ENCODE results near the gene PXDC1.
A peak's percentile ranks its signal among the peaks of the same experiment; 100 is the strongest.
"Not testable (repeated sequence)": the region's sequence is repeated elsewhere in the genome, so short reads cannot be mapped to it uniquely, and the experiment has no call there.

The PXDC1 gene

DNA sequence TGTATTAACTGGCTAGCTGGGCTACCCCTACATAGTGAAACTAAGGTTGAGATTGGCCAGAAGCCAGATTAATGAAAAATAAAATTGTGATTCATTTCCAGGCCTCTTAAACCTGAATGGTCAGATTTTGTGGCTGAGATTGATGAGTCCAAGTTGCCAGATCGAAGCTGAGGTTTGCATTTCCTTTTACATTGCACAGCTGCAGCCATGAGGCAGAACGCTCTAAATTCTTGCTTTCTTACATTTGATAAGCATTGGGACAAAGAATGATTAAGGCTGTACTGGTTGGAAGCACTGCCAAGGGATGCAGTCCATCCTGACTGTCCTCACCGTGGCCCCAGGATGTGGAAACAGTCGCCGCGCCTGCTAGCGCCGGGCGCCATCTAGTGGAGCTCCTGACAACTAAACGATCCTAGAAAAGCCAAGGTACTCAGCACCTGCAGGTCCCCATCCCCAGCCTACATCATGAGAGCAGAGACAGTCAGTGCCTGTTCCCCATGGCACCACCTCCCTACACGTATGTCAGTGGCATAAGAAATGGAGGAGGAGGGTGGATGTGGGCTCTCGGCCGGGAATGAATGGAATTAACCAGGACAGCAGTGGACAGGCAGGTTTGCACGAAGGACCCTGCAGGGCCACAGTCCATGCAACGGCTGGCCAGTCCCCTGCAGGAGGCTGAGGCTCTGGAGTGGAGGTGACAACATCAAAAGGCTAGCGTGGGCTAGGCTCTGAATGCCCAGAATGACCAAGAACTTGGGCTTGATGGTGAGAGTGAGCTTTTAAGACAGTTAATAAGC is 19.0 kb downstream of the PXDC1 start:
- peak; percentile 28 to 53 for DNase-seq (ENCODE audit: low read depth in 2 of 2)

DNA sequence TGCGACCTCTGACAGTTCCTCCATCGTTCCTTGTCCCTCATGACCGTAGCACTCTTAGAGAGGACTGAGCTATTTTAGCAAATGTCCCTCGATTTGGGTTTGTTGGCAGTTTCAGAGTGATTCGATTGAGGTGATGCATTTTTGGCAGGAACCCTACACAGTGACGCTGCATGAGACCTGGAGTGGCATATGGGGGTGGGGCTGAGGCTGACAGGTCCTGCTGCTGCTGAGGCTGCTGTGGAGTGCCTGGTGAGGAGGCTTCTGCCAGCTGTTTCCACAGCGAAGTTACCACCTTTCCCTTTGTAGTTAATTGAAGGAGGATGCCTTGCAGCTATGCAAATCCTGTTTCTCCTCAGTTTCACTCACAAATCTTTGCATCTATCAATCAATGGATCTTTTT is 19.8 kb downstream of the PXDC1 start:
- DNase-seq (ENCODE audit: low read depth in 2 of 2), result no peak

DNA sequence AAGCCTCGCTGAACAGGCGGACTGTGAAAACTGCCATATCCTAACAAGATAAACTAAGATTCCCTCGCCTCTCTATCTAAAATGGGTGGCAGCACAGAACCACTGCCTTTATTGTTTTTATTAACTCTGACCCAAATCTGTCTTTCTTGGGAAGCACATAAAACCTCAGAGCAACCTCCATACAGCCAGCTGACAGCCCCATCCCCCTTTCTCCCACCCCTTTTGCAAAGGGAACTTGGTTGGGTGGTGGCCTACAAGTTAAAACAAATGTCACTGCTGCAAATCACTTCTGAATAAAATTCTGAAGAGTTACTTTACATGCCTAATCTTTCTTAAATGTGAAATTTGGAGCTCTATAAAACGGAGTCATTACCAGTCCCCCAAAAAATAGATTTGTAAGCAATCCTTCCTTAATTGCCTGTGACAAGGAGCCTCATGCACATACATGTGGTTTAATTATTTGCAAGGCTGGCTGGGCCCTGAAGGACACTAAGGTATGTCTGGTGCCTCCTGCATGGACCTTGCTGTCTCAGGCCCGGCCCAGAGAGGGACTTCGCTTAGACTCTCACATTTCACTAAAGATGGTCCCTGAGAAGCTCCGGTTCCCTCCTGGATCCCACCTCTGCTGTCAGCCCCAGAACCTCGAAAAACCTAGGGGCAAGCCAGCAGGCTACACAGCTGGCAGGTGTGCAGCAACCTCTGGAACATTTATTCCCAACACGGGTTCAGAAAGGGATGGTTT is 21.7 kb downstream of the PXDC1 start:
- no peak for DNase-seq (ENCODE audit: low read depth in 2 of 2)

DNA sequence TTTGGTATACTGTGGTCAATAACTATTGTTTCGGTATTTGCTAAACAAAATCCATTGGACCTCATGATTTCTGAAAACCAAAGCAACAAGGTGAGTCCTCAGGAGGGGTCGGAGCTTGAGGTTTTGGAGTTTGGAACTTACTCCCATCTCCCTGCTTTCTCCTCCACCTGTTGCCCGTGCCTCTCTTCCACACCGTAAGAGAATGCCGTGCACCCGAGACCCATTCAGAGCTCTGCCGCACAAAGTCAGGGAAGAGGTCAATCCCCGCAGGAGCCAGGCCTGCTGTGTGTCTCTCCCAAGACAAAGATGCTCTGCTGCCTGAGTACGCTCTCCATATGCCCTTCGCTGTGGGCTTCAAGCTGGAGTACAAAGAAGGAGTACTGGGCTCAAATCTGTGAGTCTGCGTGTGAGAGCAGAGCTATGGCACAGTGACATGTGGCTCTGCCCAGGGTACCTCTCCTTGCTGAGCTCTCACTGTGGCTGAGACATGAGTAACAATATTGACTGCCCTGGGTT is 23.9 kb downstream of the PXDC1 start:
- DNase-seq (ENCODE audit: low read depth in 2 of 2), result no peak

DNA sequence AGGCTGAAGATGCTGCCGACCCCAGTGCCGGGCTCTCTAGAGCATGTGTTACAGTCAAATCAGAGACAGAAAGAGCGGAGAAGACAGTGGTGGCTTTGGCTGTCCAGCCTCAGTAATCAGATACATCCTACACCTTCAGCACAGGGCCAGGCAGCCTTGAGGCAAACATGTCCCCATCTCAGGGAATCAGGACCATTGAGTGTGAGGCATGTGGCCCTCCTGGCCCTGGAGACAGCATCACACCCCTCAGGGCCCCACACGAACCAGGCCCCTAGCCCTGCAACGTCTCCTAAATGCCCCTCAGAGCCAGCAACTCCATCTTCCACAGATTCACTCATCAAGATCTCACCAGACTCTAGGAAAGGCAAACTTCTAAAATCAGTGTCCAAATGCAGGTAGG is 24.5 kb downstream of the PXDC1 start:
- DNase-seq (ENCODE audit: low read depth in 2 of 2), result no peak

GRCh38 chr6:3726421-3726820 is 25.1 kb downstream of the PXDC1 start:
- DNase-seq (ENCODE audit: low read depth in 2 of 2), result no peak

DNA sequence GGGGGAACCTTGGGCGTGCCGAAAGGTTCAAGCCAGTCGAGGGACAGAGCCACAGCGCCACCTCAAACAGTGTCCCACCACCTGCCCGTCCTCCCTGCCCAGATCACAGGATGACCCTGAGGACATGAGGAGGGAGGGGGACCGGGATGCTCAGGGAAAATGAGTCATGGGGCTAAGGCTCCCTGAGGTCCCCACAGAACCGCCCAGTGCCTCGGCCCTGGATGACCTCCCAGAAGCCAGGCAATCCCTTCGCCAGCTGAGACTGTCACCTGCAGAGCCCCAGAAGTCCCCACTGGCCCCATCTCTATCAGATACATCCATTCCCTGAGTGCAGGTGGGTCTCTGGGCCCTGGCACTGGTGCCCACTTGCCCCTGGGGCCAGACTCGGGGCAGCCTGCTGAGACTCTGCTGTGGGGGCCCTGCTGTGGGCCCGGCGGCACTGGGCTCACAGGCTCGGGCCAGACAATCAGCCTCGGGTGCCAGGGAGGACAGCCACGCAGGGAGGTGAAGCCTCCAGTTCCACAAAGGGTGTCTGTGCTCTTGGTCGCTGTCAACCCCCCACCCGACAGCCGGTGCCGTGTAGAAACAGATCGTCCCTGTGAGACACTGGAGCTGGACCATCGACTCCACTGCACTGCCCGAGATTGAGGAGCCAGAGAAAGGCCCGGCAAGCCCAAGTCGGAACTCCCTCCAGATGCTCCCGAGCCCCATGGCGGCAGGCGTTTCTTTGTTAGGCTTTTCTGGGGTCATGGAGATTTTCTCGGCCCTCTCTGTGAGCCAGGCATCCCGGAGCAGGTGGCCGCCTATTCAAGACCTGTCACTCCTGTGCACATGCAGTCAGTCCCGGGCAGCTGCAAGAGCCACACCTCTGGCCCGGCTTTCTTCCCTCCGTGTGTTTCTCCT is 26.1 kb downstream of the PXDC1 start:
- no peak for DNase-seq (ENCODE audit: low read depth in 2 of 2)

- no peak for DNase-seq (ENCODE audit: low read depth in 2 of 2)
These were observed 26.9 kb downstream of the PXDC1 start for GRCh38 chr6:3724451-3725144.

DNA sequence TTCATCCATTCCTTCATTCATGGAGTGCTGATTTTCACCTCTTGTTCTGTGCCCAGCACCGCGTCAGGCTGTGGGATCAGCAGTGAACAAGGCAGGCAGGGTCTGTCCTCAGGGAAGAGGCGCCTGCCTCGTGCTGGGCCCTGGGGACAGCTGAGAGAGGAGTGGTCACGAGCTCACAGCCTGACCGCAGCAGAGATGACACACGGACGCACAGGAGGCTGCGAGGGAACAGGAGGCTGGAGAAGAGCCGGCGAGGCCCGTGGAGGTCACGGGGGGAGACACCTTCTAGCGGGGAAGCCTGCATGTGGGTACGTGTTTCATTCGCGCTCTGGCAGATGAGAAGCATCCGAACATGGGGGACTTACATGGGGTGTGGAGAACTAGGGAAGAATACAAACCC is 27.5 kb downstream of the PXDC1 start:
- DNase-seq (ENCODE audit: low read depth in 2 of 2), result no peak

DNA sequence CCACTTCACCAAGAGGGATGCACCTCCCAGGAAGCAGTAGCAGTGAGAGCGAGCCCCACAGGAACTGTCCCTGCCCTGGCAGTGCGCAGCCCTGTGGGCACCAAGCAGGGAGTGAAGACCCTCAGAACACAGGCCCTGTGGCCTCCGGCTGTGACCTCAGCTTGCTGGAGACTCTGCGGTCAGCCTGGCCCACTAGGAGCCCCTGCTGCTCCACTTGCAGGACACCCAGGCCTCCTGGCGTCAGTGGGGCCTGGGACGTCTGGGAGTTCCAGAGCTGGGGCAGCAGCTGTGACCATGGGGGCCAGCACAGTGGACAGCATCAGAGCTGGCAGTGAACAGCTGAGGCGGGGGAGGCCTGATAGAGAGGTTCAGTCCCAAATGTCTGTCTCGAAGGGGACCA is 28.3 kb downstream of the PXDC1 start:
- no peak for DNase-seq (ENCODE audit: low read depth in 2 of 2)

DNA sequence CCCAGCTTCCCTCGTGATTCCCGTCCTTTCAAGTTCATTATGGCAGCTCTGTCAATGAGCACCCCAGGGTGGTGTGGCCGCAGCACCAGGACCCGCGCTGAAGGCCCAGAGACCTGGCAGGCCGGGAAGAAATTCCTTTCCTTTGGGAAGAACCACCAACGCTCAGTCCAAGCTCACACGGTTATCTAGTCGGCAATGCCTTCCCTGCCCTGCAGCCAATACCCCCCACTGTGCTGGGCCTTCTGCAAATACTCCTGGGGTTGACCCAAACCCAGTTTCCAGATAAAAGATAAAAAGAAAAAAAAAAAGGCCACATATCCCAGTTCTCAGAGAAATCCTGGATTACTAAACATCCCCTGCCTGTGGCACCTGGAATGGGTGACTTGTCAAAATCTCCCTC is 28.7 kb downstream of the PXDC1 start:
- DNase-seq (ENCODE audit: low read depth in 2 of 2), result no peak

- no peak for DNase-seq (ENCODE audit: low read depth in 2 of 2)
These were observed 29.5 kb downstream of the PXDC1 start for GRCh38 chr6:3721810-3722621.

GRCh38 chr6:3720770-3721169 is 30.7 kb downstream of the PXDC1 start:
- not testable (repeated sequence) for DNase-seq (ENCODE audit: low read depth in 2 of 2)

DNA sequence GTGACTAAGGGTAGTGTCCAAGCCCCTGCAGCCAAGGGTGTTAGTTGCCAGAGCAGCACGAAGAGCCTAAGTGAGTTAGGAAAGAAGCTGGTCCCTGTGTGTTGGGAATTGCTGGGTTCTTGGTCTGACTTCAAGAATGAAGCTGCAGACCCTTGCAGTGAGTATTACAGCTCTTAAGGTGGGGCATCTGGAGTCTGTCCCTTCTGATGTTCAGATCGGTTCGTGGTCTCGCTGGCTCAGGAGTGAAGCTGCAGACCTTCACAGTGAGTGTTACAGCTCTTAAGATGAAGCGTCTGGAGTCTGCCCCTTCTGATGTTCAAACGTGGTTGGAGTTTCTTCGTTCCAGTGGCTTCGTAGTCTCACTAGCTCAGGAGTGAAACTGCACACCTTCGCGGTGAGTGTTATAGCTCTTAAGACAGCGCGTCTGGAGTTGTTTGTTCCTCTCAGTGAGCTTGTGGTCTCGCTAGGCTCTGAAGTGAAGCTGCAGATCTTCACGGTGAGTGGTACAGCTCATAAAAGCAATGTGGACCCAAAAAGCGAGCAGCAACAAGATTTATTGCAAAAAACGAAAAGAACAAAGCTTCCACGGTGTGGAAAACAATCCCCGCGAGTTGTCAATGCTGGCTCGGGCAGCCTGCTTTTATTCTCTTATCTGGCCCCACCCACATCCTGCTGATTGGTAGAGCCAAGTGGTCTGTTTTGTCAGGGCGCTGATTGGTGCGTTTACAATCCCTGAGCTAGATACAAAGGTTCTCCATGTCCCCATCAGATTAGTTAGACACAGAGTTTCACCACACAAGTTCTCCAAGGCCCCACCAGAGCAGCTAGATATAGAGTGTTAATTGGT is 31.8 kb downstream of the PXDC1 start:
- DNase-seq (ENCODE audit: low read depth in 2 of 2), result no peak

DNA sequence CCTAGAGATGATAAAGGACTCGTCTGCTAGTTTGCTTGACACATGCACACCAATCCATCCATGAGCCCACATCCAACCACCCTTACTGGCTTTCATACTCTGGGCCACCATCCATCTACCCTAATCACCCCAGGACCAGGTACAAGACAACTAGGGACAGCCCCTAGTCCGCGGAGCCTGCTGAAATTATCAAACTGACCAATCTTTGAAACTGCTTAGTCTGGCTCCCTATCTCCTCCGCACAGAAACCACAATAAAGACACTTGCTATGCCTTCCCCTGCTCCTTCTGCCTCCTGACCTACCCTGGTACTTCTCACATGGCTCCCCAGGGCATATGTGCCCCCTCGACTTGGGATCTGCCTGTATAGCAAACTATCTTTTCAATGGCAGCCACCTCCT is 33.1 kb downstream of the PXDC1 start:
- DNase-seq (ENCODE audit: low read depth in 2 of 2), result no peak

DNA sequence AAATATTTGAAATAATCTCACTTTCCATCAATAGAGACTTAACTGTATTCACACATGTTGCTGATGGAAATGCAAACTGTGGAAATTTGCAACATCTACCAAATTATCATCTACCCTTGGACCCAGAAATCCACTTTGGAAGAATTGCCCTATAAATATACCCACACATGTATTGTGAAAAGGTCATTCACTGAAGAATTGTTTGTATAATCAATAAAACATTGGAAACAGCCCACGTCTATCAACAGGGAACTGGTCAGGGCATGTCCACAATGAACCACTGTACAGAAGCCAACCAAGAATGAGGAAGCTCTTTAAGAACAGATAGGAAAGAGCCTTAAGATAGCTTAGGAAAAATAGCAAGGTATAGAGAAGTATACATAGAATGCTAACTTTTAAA is 36.2 kb downstream of the PXDC1 start:
- no peak for DNase-seq (ENCODE audit: low read depth in 2 of 2)

- DNase-seq (ENCODE audit: low read depth in 2 of 2), result no peak
These were observed 36.7 kb downstream of the PXDC1 start for GRCh38 chr6:3714768-3715167.

DNA sequence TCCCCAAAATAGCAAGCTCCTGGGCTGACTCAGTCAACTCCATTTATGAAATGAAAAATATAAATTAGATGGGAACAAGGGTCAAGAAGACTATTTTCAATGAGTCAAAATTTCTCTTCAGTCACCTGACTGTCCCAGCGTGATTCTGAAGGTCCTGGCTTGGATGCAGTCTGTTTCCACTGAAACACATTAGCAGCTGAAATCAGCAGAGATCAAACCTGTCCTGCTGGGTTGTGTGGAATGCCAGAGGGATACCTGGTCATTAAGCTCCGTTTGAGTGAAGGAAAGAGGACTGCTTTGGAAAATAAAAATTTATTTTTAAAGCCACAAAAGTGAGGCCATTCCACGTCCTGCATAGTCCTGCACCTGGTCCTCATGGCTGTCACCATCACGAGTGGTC is 37.4 kb downstream of the PXDC1 start:
- DNase-seq (ENCODE audit: low read depth in 2 of 2), result no peak

DNA sequence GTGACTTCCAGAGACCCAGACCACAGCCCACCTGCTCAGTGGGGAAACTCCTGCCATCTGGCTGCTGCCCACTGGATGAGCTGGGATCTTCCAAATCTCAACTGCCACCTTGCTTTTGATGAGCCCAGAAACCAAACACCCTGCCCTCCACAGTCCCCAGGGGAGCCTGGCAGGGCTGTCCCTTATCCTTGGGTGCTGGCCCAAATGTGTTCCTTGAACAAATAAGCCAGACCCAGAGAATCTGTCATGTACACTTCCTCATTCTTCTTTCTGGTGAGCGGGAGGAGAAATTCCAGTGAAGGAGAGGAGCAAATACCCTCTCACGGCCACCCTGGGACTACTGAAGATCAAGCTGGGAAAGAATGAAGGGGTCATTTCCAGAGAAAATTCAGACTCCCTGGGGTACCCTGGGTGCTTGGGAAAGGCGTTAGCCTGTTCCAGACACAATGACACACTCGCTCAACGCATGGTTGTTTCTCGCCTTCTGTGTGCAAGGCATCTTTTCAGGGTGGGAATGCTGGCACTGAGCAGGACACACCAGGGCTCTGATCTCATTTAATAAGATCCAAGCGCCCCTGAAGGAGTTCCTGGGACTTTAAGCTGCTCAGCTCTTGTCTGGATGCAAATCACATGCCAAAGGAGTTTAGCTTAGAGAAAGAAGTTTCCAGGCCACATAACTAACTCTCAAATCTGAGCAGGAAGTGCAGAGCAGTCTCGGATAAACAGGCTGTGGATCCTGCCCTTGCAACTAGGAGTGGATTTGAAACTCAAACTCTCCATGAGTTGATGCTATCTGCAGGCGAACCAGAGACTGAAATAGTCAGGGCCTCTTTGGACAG is 38.5 kb downstream of the PXDC1 start:
- DNase-seq (ENCODE audit: low read depth in 2 of 2), result no peak

Measured in stimulated activated CD4-positive, alpha-beta T cell treated with anti-CD3 and anti-CD28 coated beads, Interleukin-12 subunit alpha, Interleukin-12 subunit beta, amount 100 ng/mL, for 24 hours (primary cell).